Right lobe of liver (tissue), 4 donors: ENCODE results near the gene SPINK13.

Source experiments
- POLR2A ChIP-seq: fragments of 450-650 bp; IDR thresholded peaks from one replicate; pipeline ENCODE4 v1.6.1; 2017; ENCODE audit warnings: antibody characterized with exemption, mild to moderate bottlenecking
- TF ChIP-seq, protein P1 (sequence below), 4 donors: fragments of 200-600 bp in 3 of 4; fragments of 450-650 bp in 1 of 4; IDR thresholded peaks; one replicate each; pipeline versions ENCODE4 v1.5.1 to v1.8.0; 2016 to 2022; ENCODE audit warnings: antibody characterized with exemption in 4 of 4, mild to moderate bottlenecking in 2 of 4
- donor health status: DM: no; HTN: no; CAD: no.
- donor health status: DM: no; HTN: no; CAD: no.
- donor health status: DM: no; HTN: yes; CAD: no.

DNA sequence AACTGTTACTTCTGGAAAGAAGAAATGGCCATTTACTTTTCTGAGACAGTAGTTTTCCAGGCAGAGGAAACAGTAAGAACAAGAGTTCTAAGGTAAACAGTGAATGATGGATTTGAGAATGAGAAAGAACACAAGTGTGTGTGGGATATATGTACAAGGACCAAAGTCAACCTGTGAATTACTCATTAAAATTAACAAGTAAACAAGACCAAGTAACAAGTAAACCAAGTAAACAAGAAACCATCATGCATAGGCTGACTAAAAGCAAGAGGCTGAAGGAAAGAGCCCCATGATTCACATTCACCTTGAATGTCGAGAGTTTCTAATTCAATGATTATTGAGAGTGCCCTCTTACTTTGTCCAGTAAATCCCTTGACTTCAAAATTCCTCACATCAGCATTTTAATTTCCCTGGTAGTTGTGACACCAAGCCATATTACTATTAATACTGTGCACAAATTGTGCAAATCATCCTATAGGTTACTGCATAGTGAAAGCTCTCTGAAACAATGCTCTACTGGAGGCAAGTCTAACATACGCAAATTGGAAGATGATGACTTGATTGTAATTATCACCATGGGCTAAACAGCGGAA, 40.1 kb upstream of the SPINK13 start:
- TF ChIP-seq, protein P1, sequence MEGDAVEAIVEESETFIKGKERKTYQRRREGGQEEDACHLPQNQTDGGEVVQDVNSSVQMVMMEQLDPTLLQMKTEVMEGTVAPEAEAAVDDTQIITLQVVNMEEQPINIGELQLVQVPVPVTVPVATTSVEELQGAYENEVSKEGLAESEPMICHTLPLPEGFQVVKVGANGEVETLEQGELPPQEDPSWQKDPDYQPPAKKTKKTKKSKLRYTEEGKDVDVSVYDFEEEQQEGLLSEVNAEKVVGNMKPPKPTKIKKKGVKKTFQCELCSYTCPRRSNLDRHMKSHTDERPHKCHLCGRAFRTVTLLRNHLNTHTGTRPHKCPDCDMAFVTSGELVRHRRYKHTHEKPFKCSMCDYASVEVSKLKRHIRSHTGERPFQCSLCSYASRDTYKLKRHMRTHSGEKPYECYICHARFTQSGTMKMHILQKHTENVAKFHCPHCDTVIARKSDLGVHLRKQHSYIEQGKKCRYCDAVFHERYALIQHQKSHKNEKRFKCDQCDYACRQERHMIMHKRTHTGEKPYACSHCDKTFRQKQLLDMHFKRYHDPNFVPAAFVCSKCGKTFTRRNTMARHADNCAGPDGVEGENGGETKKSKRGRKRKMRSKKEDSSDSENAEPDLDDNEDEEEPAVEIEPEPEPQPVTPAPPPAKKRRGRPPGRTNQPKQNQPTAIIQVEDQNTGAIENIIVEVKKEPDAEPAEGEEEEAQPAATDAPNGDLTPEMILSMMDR (IDR thresholded peaks at IDR 0.05) = no peak
- no peak for TF ChIP-seq POLR2A
